Vagina (tissue), 2 donors: ENCODE data around the gene STK36.

ENCODE experiments used
- POLR2A ChIP-seq, 2 donors: fragments of 450-650 bp; IDR thresholded peaks; one replicate each; pipeline ENCODE4 v1.6.1; 2017; ENCODE audit warnings: antibody characterized with exemption in 2 of 2, mild to moderate bottlenecking in 2 of 2, moderate library complexity in 2 of 2
- POLR2AphosphoS5 ChIP-seq, 2 donors: sonication (generic); formaldehyde crosslinking; IDR thresholded peaks; one replicate each; pipeline ENCODE4 v1.9.0; 2017; ENCODE audit warnings: antibody characterized with exemption in 2 of 2, mild to moderate bottlenecking in 2 of 2, low read depth in 1 of 2; ENCODE audit not compliant: insufficient read depth in 1 of 2
- TF ChIP-seq, protein P1 (sequence below), 3 experiments: fragments of 450-650 bp in 2 of 3; fragments of 200-600 bp in 1 of 3; sonication (generic) in 1 of 3; IDR thresholded peaks; one replicate each; pipeline ENCODE4 v1.5.1; 2017 to 2019; ENCODE audit warnings: antibody characterized with exemption in 3 of 3, mild to moderate bottlenecking in 2 of 3, moderate library complexity in 2 of 3

DNA sequence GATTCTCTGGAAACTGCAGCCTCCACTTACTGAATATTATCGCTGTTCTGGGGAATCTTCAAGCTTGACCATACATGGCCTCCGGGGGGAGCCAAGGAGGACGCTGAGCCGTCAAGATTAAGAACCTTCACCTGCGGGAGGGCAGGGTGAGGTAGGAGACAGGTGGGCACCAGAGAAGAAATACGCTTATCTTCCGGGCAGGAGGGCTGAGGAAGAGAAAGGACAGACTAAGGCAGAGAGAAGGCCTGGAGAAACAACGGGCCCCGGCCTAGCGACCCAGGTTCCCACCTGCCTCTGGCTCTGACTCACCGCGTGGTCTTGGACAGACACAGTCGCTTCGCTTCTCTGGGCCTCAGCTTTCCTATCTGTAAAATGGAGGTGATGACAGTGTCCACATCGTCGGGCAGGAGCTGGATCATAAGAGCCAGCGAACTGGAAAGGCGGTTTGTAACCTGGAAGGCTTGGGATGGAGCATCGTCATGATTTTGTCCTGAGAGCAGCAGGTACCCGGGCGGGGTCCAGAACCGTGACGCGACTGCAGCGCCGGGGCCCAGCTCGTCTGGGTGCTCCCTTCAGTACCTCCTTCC is 13.1 kb upstream of the STK36 start:
- TF ChIP-seq, protein P1, sequence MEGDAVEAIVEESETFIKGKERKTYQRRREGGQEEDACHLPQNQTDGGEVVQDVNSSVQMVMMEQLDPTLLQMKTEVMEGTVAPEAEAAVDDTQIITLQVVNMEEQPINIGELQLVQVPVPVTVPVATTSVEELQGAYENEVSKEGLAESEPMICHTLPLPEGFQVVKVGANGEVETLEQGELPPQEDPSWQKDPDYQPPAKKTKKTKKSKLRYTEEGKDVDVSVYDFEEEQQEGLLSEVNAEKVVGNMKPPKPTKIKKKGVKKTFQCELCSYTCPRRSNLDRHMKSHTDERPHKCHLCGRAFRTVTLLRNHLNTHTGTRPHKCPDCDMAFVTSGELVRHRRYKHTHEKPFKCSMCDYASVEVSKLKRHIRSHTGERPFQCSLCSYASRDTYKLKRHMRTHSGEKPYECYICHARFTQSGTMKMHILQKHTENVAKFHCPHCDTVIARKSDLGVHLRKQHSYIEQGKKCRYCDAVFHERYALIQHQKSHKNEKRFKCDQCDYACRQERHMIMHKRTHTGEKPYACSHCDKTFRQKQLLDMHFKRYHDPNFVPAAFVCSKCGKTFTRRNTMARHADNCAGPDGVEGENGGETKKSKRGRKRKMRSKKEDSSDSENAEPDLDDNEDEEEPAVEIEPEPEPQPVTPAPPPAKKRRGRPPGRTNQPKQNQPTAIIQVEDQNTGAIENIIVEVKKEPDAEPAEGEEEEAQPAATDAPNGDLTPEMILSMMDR (IDR thresholded peaks at IDR 0.05): no peak
- TF ChIP-seq POLR2A (IDR thresholded peaks at IDR 0.05) (no peak), POLR2AphosphoS5 (IDR thresholded peaks at IDR 0.05; ENCODE audit: insufficient read depth in 1 of 2, low read depth in 1 of 2) (no peak)
